ENCODE measurements around the gene TBX4.

TBX4 gene

GRCh38 chr17:61412860-61413660 is 39.2 kb upstream of the TBX4 start:
- no peak for DNase-seq (ENCODE audit: low read depth in 4 of 4, low spot score in 1 of 4)

- no peak for DNase-seq (ENCODE audit: low read depth in 4 of 4, low spot score in 1 of 4)
These were observed 38.5 kb upstream of the TBX4 start for GRCh38 chr17:61413661-61414126.

GRCh38 chr17:61414141-61414935 is 37.9 kb upstream of the TBX4 start:
- no peak for DNase-seq (ENCODE audit: low read depth in 4 of 4, low spot score in 1 of 4)

GRCh38 chr17:61414936-61415251 is 37.3 kb upstream of the TBX4 start:
- no peak for DNase-seq (ENCODE audit: low read depth in 4 of 4, low spot score in 1 of 4)

- no peak for DNase-seq (ENCODE audit: low read depth in 4 of 4, low spot score in 1 of 4)
These were observed 36.6 kb upstream of the TBX4 start for GRCh38 chr17:61415374-61416210.

GRCh38 chr17:61416211-61416539 is 36.0 kb upstream of the TBX4 start:
- no peak for DNase-seq (ENCODE audit: low read depth in 4 of 4, low spot score in 1 of 4)

- peak in 1 of 4 experiments; percentile 53 for DNase-seq (ENCODE audit: low read depth in 4 of 4, low spot score in 1 of 4)
These were observed 35.5 kb upstream of the TBX4 start for GRCh38 chr17:61416540-61417363.

- no peak for DNase-seq (ENCODE audit: low read depth in 4 of 4, low spot score in 1 of 4)
These were observed 33.8 kb upstream of the TBX4 start for GRCh38 chr17:61418449-61418848.

GRCh38 chr17:61419496-61420046 is 32.7 kb upstream of the TBX4 start:
- DNase-seq (ENCODE audit: low read depth in 4 of 4, low spot score in 1 of 4) = no peak

- DNase-seq (ENCODE audit: low read depth in 4 of 4, low spot score in 1 of 4) = no peak
These were observed 32.2 kb upstream of the TBX4 start for GRCh38 chr17:61420052-61420451.

GRCh38 chr17:61420745-61421398 is 31.4 kb upstream of the TBX4 start:
- no peak for DNase-seq (ENCODE audit: low read depth in 4 of 4, low spot score in 1 of 4)

- no peak for DNase-seq (ENCODE audit: low read depth in 4 of 4, low spot score in 1 of 4)
These were observed 30.8 kb upstream of the TBX4 start for GRCh38 chr17:61421460-61421859.

- DNase-seq (ENCODE audit: low read depth in 4 of 4, low spot score in 1 of 4) = no peak
These were observed 30.0 kb upstream of the TBX4 start for GRCh38 chr17:61422116-61422799.

GRCh38 chr17:61422869-61423268 is 29.4 kb upstream of the TBX4 start:
- DNase-seq (ENCODE audit: low read depth in 4 of 4, low spot score in 1 of 4) = no peak

GRCh38 chr17:61423967-61424649 is 28.1 kb upstream of the TBX4 start:
- DNase-seq (ENCODE audit: low read depth in 4 of 4, low spot score in 1 of 4) = no peak

- DNase-seq (ENCODE audit: low read depth in 4 of 4, low spot score in 1 of 4) = no peak
These were observed 26.3 kb upstream of the TBX4 start for GRCh38 chr17:61425682-61426481.

GRCh38 chr17:61426482-61427304 is 25.5 kb upstream of the TBX4 start:
- no peak for DNase-seq (ENCODE audit: low read depth in 4 of 4, low spot score in 1 of 4)
